ENCODE results near the gene LRRFIP1. TPM values are rescaled to one million over a fixed set of nuclear protein-coding genes. Genes with fewer than 3 reads are reported as not detected.

Gene LRRFIP1
- total and polyA plus RNA-seq, 2 of the 13 experiments (the other 11 are each of a cell fraction or from before 2014, with no cell fraction given): 15.9 to 40.5 TPM

DNA sequence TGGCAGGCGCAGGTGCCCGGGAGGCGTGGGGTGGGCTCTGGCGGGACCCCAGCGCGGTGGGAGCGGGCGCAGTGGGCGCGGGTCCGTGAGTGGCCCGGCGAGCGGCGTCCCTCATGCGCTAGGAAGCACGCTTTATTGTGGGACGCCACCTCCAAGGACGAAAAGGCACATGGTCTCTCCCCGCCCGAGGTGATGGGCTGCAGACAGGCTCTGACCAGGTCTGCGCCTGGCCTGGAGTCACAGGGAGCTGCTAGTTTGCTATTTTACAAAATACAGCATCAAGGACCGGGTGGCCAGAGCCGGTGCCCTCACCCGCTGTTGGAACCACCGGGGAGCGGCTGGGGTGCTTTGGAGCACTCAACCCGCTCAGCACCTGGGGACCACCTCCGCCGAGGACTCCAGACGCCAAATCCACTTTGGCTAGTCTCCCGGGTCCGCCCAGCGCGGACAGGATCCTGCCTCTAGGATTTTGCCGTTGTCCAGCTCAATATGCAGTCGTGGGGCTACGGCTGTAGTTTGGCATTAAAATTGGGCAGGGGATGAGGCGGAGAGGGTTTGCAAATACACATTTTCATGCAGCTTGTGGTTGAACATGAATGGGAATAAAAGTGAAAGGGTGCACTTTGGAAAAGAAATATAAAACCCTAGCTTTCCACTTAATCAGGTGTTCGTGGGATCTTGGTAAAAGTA is 65.4 kb downstream of the LRRFIP1 start (continued):
- TF ChIP-seq ZNF276 (CRISPR knock-in tag; IDR thresholded peaks at IDR 0.05; ENCODE audit: low read depth) (no peak), HDAC2 (CRISPR knock-in tag; IDR thresholded peaks at IDR 0.05) (no peak), HNRNPK (IDR thresholded peaks at IDR 0.05; ENCODE audit: low read depth, low read length, poor library complexity, severe bottlenecking) (no peak), PHF20 (CRISPR knock-in tag; IDR thresholded peaks at IDR 0.05) (no peak), ZBTB26 (CRISPR knock-in tag; IDR thresholded peaks at IDR 0.05; ENCODE audit: borderline replicate concordance) (no peak), ZNF343 (CRISPR knock-in tag; IDR thresholded peaks at IDR 0.05) (no peak), ZBTB20 (CRISPR knock-in tag; IDR thresholded peaks at IDR 0.05; ENCODE audit: borderline replicate concordance, low read depth) (no peak), ERF (CRISPR knock-in tag; IDR thresholded peaks at IDR 0.05) (no peak; the same call in 1 of the 2 replicates), NFIB (CRISPR knock-in tag; IDR thresholded peaks at IDR 0.05; ENCODE audit: borderline replicate concordance) (no peak), MLLT10 (CRISPR knock-in tag; IDR thresholded peaks at IDR 0.05) (no peak), ZNF556 (CRISPR knock-in tag; IDR thresholded peaks at IDR 0.05; ENCODE audit: borderline replicate concordance) (no peak; the same call in 1 of the 2 replicates), MAX (IDR thresholded peaks at IDR 0.05) (peak; percentile 92), TBX2 (CRISPR knock-in tag; IDR thresholded peaks at IDR 0.05; ENCODE audit: borderline replicate concordance) (no peak), PHF21A (CRISPR knock-in tag; IDR thresholded peaks at IDR 0.05) (peak; percentile 45), RARA (CRISPR knock-in tag; IDR thresholded peaks at IDR 0.05) (no peak), SIN3A (IDR thresholded peaks at IDR 0.05; ENCODE audit: borderline replicate concordance, low read depth, low read length) (peak; percentile 20; the same call in 1 of the 2 replicates), LCORL (IDR thresholded peaks at IDR 0.05) (no peak), LCORL (CRISPR knock-in tag; IDR thresholded peaks at IDR 0.05) (0 out of 2 replicates have a peak, but pooled peaks have one; percentile 27), DMAP1 (CRISPR knock-in tag; IDR thresholded peaks at IDR 0.05) (peak; percentile 60; the same call in 1 of the 2 replicates), THAP11 (CRISPR knock-in tag; IDR thresholded peaks at IDR 0.05) (no peak; the same call in 1 of the 2 replicates), ZNF225 (CRISPR knock-in tag; IDR thresholded peaks at IDR 0.05) (no peak), ADNP (CRISPR knock-in tag; IDR thresholded peaks at IDR 0.05) (no peak), MAFF (IDR thresholded peaks at IDR 0.05; ENCODE audit: low read depth, low read length) (no peak)
- TF ChIP-seq, protein P1, sequence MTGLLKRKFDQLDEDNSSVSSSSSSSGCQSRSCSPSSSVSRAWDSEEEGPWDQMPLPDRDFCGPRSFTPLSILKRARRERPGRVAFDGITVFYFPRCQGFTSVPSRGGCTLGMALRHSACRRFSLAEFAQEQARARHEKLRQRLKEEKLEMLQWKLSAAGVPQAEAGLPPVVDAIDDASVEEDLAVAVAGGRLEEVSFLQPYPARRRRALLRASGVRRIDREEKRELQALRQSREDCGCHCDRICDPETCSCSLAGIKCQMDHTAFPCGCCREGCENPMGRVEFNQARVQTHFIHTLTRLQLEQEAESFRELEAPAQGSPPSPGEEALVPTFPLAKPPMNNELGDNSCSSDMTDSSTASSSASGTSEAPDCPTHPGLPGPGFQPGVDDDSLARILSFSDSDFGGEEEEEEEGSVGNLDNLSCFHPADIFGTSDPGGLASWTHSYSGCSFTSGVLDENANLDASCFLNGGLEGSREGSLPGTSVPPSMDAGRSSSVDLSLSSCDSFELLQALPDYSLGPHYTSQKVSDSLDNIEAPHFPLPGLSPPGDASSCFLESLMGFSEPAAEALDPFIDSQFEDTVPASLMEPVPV (CRISPR knock-in tag; IDR thresholded peaks at IDR 0.05): peak; percentile 55; the same call in 1 of the 2 replicates
- TF ChIP-seq, protein P2, sequence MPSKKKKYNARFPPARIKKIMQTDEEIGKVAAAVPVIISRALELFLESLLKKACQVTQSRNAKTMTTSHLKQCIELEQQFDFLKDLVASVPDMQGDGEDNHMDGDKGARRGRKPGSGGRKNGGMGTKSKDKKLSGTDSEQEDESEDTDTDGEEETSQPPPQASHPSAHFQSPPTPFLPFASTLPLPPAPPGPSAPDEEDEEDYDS (CRISPR knock-in tag; IDR thresholded peaks at IDR 0.05): no peak
- TF ChIP-seq, protein P3, sequence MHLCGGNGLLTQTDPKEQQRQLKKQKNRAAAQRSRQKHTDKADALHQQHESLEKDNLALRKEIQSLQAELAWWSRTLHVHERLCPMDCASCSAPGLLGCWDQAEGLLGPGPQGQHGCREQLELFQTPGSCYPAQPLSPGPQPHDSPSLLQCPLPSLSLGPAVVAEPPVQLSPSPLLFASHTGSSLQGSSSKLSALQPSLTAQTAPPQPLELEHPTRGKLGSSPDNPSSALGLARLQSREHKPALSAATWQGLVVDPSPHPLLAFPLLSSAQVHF (CRISPR knock-in tag; IDR thresholded peaks at IDR 0.05): 0 out of 2 replicates have a peak, but pooled peaks have one; percentile 21

Data from HepG2 (cell line).